Testis (tissue), 2 donors: Measurements from ENCODE around the gene URM1.
"Not testable (repeated sequence)": the region's sequence is repeated elsewhere in the genome, so short reads cannot be mapped to it uniquely, and the experiment has no call there.

ENCODE experiments used
- POLR2A ChIP-seq: fragments of 450-650 bp; IDR thresholded peaks from one replicate; pipeline ENCODE4 v1.6.1; 2017; ENCODE audit warnings: antibody characterized with exemption, mild to moderate bottlenecking, moderate library complexity
- TF ChIP-seq, protein P1 (sequence below), 3 experiments: fragments of 450-650 bp in 2 of 3; fragments of 200-600 bp in 1 of 3; sonication (generic) in 1 of 3; IDR thresholded peaks; one replicate each; pipeline ENCODE4 v1.5.1; 2016 to 2019; ENCODE audit warnings: antibody characterized with exemption in 3 of 3, mild to moderate bottlenecking in 2 of 3, moderate library complexity in 1 of 3

DNA sequence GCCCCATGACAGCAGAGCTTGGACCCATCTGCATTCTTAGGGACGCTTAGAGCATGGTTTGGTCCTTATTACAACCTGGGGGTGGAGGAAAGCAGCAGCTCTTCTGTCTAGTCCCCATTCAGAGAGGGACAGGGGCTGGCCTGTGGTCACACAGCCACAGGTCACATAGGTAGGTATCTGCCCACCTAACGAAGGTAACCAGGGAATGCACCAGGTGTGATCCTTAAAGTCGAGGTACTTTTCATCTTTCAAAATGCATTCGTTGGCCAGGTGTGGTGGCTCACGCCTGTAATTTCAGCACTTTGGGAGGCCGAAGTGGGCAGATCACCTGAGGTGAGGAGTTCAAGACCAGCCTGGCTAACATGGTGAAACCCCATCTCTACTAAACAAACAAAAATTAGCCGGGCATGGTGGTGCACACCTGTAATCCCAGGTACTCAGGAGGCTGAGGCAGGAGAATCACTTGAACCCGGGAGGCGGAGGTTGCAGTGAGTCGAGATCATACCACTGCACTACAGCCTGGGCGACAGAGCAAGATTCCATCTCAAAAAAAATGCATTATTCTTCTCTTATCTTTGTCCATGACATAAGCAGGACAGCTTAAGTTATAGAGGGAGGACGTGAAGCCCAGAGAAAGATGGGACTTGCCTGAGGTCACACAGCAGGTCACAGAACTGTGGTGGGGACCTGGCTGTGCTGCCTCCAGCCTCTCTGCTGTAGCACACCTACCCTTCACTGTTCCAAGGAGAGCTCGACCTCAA is 51.0 kb downstream of the URM1 start:
- TF ChIP-seq, protein P1, sequence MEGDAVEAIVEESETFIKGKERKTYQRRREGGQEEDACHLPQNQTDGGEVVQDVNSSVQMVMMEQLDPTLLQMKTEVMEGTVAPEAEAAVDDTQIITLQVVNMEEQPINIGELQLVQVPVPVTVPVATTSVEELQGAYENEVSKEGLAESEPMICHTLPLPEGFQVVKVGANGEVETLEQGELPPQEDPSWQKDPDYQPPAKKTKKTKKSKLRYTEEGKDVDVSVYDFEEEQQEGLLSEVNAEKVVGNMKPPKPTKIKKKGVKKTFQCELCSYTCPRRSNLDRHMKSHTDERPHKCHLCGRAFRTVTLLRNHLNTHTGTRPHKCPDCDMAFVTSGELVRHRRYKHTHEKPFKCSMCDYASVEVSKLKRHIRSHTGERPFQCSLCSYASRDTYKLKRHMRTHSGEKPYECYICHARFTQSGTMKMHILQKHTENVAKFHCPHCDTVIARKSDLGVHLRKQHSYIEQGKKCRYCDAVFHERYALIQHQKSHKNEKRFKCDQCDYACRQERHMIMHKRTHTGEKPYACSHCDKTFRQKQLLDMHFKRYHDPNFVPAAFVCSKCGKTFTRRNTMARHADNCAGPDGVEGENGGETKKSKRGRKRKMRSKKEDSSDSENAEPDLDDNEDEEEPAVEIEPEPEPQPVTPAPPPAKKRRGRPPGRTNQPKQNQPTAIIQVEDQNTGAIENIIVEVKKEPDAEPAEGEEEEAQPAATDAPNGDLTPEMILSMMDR (IDR thresholded peaks at IDR 0.05) = not testable (repeated sequence)
- TF ChIP-seq POLR2A = not testable (repeated sequence)
